Subcutaneous adipose tissue (tissue), 4 donors: ENCODE measurements around the gene UNC79. TPM values are rescaled to one million over a fixed set of nuclear protein-coding genes. Genes with fewer than 3 reads are reported as not detected.

Experiments used
- total RNA-seq, 4 donors: library from RNA; depleted of rRNA; stranded (reverse); fragments of >200 nt; gene quantifications; one replicate each; pipeline ENCODE4 v1.1.0, GENCODE V29; 2016
- TF ChIP-seq, protein P1 (sequence below): fragments of 450-650 bp; IDR thresholded peaks from one replicate; pipeline ENCODE4 v1.5.1; 2016; ENCODE audit warnings: low read depth, mild to moderate bottlenecking, control low read depth, antibody characterized with exemption, moderate library complexity

UNC79 gene
- total RNA-seq, 4 donors from 2014 or later, result 0.16 to 0.75 (median 0.28) TPM

DNA sequence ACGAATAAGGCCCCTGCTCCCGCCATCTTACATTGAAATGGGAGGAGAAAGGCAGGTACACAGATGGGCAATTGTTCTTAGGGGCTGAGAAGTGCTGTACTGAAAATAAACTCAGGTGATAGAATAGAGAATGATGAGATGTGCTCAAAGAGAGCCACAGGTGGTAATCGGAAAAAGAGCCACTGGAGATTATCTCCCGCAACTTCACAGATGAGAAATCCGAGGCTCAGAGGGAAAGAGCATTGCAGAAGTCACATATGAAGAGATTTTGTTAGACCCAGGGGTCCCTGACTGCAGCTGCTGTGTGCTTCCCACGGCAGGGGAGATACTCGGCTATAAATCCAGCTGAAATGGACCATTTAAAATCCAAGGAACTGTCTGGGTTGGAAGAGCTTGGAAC lies 283.9 kb downstream of the UNC79 start:
- TF ChIP-seq, protein P1, sequence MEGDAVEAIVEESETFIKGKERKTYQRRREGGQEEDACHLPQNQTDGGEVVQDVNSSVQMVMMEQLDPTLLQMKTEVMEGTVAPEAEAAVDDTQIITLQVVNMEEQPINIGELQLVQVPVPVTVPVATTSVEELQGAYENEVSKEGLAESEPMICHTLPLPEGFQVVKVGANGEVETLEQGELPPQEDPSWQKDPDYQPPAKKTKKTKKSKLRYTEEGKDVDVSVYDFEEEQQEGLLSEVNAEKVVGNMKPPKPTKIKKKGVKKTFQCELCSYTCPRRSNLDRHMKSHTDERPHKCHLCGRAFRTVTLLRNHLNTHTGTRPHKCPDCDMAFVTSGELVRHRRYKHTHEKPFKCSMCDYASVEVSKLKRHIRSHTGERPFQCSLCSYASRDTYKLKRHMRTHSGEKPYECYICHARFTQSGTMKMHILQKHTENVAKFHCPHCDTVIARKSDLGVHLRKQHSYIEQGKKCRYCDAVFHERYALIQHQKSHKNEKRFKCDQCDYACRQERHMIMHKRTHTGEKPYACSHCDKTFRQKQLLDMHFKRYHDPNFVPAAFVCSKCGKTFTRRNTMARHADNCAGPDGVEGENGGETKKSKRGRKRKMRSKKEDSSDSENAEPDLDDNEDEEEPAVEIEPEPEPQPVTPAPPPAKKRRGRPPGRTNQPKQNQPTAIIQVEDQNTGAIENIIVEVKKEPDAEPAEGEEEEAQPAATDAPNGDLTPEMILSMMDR, result no peak

DNA sequence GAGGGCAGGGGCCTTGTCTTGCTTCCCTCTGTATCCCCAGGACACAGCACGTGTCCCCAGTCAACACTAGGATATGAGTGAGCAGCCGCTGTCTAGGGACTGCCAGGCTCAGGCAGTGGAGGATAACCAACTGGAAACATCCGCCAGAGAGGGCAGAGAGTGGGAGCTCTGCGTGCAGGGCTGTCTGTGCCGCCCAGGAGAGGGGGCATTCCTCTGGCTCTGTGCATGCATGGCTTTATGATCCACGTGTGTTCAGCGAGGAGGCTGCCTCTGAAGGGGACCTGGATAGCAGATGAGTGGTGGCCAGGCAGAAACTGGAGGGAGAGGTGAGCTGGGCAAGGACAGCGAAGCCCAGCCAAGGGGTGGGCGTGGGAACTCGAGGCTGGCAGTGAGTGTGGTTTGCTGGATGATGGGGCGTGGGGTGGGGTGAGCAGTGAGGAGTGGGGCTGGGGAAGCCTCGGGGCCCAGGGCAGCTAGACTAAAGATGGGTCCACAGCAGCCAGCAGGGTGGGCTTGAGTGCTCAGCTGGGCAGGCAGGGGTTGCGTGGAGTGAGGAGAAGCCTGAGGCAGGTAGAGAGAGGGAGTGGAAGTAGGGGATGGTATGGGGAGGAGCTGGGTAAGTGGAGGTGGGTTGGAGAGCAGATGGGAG lies 284.7 kb downstream of the UNC79 start:
- TF ChIP-seq, protein P1, result no peak

- TF ChIP-seq, protein P1, result no peak
These were observed 285.4 kb downstream of the UNC79 start for GRCh38 chr14:93716002-93716745.

GRCh38 chr14:93716746-93717667 lies 286.3 kb downstream of the UNC79 start:
- TF ChIP-seq, protein P1, result no peak

- TF ChIP-seq, protein P1, result no peak
These were observed 287.1 kb downstream of the UNC79 start for GRCh38 chr14:93717668-93718320.

DNA sequence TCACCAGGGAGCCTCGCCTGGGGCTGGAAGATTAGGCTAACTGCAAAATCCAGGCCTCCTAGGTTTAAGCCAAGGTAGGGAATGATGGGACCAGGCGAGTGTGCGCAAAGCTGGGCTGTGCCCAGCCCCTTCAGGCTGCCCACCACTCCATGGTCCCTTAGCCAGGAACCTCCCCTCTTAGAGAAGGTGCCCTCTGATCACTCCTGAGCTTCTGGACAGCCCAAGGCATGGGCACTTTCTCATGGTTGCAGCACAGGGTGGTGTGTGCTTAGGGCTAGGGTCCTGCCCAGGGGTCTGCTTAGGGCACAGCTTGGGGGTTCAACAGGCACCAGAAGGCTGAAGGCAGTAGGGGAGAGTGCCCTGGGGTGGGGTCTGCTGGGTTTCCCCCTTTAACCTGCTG lies 288.5 kb downstream of the UNC79 start:
- TF ChIP-seq, protein P1, result no peak
